Amniotic stem cell (primary cell): ENCODE measurements around the gene C4B.

Experiments
- DNase-seq: peaks from one replicate; lab custom pipeline; 2025; lab: John Stamatoyannopoulos, UW

Gene C4B

DNA sequence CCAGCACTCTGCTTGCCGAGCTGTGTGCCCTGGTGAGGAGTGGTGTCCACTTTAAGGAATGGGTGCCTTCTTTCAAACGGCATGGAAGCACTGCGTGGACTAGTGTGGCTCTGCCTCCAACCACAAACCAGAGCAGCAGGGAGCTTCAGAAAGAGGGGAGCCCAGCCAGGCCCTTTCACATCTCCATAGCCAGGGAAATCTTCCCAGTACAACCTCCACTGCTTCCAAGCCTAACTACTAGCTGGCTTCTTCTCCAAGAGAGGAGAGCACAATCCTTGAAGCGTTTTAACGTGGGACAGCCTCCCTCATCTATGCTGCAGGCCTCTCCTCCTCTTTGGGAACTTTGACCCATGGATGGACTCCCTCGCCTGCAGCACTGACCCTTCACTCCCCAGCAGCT is 67.9 kb downstream of the C4B start:
- no peak for DNase-seq

GRCh38 chr6:32082935-32083334 is 68.3 kb downstream of the C4B start:
- no peak for DNase-seq

GRCh38 chr6:32083812-32084768 is 69.5 kb downstream of the C4B start:
- no peak for DNase-seq

GRCh38 chr6:32084780-32085179 is 70.2 kb downstream of the C4B start:
- no peak for DNase-seq
